Activated T-cell treated with anti-CD3 and anti-CD28 coated beads for 48 hours (primary cell): ENCODE data around the gene LTN1.
"Not testable (repeated sequence)": the region's sequence is repeated elsewhere in the genome, so short reads cannot be mapped to it uniquely, and the experiment has no call there.

Experiments used
- DNase-seq: peaks from one replicate; pipeline ENCODE4 v3.0.0-alpha.2; 2020; ENCODE audit warnings: low read depth

The LTN1 gene

DNA sequence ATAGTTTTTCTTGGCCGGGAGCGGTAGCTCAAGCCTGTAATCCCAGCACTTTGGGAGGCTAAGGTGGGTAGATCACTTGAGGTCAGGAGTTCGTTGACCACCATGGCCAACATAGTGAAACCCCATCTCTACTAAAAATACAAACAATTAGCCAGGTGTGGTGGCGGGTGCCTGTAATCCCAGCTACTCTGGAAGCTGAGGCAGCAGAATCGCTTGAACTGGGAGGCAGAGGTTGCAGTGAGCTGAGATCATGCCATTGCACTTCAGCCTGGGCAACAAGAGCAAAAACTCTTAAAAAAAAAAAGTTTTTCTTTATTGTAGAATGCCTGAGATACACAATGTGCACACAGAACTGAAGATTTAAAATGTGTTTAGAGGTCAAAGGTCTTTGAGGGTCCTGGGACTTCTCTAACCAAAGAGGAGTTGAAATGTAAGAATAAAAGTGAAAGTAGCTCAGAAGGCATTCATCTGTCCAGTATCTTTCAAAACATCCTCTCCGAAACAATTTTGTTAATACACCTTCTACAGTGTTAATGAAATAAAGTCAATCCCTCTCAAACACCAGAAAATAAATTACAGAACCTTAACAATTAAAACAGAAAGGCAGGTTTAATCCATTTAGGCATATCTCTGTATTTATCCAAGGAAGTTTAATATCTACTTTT lies 60.8 kb downstream of the LTN1 start:
- not testable (repeated sequence) for DNase-seq

GRCh38 chr21:28928578-28929420 lies 63.9 kb downstream of the LTN1 start:
- DNase-seq, result no peak

DNA sequence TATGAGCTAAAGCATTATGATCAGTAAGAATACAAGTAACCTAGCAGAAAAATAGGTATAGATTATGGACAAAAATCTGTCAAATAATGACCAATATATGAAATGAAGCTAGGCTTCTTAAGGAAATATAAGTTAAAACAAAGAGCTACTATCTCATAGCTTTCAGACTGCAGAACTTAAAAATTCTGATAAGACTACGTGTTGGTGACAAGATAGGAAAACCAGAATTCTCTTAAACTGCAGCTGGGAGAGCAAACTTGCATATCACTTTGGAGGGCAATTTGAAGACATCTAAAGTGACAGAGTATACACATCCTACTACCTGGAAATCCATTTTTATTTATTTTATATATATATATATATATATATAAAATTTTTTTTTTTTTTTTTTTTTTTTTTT lies 65.5 kb downstream of the LTN1 start:
- DNase-seq, result no peak

DNA sequence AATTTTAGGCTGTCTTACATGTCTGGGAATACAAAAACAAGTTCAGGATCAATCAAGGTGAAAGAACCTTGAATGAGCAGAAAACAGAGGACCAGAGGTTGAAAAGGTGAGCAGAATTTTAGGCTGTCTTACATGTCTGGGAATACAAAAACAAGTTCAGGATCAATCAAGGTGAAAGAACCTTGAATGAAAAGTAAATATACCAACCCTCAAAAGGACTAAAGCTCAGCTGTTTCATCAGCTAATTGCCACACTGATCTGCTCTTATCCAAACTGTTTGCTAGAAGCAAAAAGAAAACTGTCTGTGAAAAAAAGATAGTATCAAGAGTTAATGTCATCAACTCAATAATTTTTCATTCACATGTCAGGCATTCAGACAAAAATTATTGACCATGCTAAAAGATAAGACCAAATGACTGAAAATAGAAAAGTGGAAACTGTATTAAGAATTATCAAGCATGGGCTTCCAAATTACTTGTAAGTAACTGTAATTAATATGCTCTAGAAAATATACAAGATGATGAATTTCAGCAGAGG lies 69.2 kb downstream of the LTN1 start:
- DNase-seq, result no peak

- DNase-seq, result no peak
Observed at GRCh38 chr21:28922368-28922767, 70.3 kb downstream of the LTN1 start.

DNA sequence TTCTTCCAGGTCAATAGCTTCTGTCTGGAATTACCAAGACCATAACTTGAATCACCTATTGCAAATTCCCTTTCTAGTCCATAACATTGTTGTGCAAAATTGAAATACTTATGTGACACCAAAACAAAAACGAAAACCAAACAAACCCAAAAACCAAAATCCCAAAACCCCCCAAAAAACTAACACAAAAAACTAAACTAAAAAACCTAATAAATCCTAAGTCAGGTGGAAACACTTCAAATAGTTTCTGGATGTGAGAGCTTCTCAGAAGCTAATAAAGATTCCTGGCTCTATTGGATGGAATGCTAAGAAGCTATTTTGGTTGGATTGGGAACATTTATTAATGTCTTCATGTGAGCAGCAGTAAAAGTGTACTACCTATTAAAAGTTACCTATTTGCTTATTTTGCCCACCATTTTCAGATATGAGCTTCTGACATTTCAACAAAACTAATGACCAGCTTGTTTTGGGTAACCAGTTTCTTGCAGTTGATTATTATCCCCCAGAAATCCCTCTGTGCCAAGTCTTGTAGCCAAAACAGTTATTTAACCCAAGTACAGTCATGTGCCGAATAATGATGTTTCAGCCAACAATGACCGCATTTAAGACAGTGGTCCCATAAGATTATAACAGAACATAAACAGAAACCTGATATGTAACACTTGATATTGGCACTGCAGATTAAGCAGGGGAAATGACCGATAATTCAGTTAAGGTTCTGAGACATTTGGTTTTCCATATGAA lies 76.4 kb downstream of the LTN1 start:
- no peak for DNase-seq

DNA sequence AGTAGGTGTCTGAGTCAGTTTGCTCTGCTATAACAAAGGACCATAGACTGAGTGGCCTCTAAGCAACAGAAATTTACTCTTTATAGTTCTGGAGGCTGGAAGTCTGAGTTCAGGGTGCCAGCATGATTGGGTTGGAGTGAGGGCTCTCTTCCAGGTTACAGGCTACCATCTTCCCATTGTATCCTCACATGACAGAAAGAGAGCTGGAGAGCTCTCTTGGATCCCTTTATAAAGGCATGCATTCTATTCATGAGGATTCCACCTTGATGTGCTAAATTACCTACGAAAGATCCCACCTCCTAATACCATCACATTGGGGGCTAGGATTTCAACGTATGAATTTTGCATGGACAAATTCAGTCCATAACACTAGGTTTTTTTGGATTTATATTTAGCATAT lies 79.6 kb downstream of the LTN1 start:
- DNase-seq, result no peak

GRCh38 chr21:28910280-28910887 lies 82.3 kb downstream of the LTN1 start:
- DNase-seq, result no peak

DNA sequence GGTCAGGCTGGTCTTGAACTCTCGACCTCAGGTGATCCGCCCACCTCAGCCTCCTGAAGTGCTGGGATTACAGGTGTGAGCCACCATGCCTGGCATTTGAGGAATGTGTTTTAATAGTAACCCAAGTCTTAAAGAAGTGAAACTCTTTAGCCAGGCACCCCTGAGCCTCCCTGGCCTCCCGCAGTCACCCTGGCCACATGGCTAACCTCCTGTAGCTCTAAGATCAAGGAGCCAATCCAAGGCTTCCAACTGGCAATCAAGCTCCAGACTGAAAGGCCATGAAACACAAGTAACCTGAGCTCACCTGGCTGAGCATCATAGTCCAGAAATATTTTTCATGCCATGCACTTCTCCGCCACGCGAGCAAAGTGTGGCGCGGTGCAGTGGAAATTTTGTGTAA lies 84.3 kb downstream of the LTN1 start:
- DNase-seq, result no peak

DNA sequence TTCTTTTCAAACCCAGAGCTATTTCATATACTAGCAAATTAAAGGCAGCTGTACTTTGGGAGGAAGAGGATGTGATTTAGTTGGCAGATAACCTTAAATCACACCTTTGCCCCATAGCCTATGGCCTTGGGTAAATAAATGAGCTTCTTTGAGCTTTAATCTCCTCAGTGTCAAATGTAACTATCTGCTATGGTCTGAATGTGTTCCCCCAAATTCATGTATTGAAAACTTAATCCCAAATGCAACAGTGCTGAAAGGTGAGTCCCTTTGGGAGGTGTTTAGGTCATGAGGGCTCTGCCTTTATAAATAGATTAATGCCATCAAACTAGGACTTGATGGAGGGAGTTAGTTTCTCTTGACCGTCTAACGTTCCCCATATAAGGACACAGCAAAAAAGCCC lies 85.8 kb downstream of the LTN1 start:
- no peak for DNase-seq

DNA sequence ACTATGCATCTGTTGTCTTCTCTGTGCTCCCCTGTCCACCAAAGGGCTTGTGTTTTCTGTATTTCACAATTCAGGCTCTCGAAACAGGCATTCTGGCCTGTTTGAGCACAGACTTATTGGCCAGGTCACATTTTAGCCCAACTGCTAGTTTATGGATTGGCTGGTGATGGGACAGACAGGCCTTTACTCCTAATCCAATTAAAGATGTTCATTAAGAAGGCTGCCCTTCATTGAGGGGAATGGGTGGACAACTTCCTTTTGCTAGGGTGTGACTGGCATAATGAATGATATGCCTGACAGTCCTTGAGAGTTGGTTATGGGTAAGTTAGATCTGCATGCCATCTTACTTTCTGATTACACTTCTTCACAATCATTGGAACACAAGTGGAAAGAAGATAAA lies 86.4 kb downstream of the LTN1 start:
- DNase-seq, result no peak

DNA sequence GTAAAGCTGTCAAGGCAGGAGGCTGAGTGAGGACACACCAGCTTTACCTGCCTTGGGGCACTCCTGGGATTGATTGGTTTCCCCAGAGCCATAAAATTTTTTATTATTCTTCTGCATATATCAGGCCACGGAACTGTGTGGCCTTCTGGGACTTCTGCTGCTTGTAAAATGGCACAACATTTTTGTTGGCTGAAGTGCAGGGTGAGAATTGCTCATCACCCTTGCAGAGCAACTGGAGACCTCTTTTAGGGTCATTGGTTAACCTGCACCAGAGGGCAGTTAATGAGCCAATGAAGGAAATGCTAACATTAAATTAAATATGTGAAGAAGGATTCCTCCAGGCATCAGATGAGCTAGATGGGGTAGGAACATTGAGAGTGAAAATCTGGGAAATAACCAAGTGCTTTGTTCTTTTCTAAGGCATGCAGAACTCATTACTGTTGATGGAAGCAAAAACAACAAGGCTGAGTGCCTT lies 87.7 kb downstream of the LTN1 start:
- no peak for DNase-seq

DNA sequence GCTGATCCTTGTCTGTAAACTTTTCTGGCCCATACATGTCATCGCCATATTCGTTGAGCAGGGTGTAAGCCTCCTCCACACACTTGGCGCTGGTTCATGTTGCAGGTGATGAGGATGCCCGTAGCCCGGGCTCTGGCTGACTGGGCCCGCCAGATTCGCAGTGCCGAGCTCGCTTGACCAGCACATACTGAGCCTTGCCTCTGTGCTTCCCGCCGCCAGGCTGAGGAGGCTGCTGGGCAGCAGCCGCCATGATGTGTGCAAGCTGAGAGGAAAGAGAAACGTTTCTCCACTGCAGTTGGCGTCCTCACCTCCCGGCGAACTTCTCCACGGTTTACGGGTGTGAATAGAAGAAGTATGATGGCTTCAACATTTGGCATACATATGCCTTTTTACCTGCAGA lies 89.2 kb downstream of the LTN1 start:
- DNase-seq, result no peak

- no peak for DNase-seq
Observed at GRCh38 chr21:28900481-28900880, 92.2 kb downstream of the LTN1 start.

DNA sequence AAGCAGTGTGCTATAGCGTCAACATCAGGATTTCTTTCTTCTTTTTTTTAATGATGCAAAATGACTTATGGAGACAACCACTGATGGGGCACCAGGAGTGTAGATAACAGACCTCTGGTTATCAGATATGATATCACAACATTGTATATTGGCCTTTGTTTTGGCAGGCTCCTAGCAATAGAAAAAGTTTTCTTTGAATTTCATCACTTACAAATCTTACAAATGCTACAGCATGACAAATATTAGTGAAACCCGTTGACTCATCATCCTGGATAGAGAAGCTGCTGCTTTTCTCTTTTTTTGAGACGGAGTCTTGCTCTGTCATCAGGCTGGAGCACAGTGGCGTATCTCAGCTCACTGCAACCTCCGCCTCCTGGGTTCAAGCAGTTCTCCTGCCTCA lies 92.9 kb downstream of the LTN1 start:
- DNase-seq, result no peak

- DNase-seq, result no peak
Observed at GRCh38 chr21:28899220-28899619, 93.5 kb downstream of the LTN1 start.

- no peak for DNase-seq
Observed at GRCh38 chr21:28893687-28894086, 99.0 kb downstream of the LTN1 start.

DNA sequence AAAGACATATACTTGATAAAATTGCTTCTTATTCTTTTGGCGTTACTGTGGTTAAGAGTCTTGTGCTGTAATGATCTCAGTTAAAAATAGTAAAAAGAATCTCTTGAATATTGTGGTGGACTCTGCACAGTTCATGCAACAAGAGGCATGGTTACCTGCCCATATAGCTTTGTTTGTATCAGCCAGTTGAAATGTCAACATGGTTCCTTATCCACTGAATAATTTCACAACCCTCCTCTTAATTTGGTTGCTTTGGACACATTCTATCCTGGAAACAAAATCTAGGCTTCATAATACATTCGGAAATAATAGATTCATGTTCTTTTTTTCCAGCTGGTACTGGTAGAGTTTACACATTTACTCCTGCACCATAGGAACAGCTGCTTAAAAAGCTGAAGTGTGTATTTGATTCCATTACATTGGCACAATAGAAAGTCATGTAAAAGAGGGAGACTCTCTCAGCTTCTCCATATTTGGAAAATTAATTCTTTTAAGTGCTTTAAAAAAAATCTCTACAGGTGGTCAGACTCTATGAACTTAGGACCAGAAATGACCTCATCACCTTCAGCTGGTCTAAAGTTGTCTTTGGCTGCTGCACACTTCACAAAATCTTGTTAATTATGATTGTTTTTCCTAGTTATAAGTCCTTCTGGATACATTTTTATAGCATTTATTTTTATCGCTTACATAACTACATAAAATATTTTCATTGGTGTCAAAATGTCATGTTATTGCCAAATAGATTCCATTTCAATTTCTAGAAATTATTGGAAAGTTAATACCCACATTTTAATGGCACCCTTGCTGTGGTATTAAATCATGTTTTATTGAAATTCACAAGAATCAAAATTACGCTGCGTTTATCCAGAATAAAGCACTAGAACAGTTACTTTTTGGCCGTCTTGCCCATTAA lies 100.2 kb downstream of the LTN1 start:
- DNase-seq, result no peak

GRCh38 chr21:28885853-28886177 lies 106.9 kb downstream of the LTN1 start:
- DNase-seq, result no peak

- peak; percentile 91 for DNase-seq
Observed at GRCh38 chr21:28884976-28885852, 107.5 kb downstream of the LTN1 start.
